ENCODE measurements around the gene C1GALT1.
A peak's percentile ranks its signal among the peaks of the same experiment; 100 is the strongest.
"Not testable (repeated sequence)": the region's sequence is repeated elsewhere in the genome, so short reads cannot be mapped to it uniquely, and the experiment has no call there.

The C1GALT1 gene

GRCh38 chr7:7173956-7174632 is 8.2 kb upstream of the C1GALT1 start:
- DNase-seq = no peak

GRCh38 chr7:7175075-7175695 is 7.2 kb upstream of the C1GALT1 start:
- DNase-seq = no peak

GRCh38 chr7:7176406-7177043 is 5.8 kb upstream of the C1GALT1 start:
- DNase-seq = peak; percentile 88

- peak; percentile 84 for DNase-seq
These were observed 5.3 kb upstream of the C1GALT1 start for GRCh38 chr7:7177044-7177517.

GRCh38 chr7:7178081-7178480 is 4.3 kb upstream of the C1GALT1 start:
- no peak for DNase-seq

- DNase-seq = peak; percentile 12
These were observed 3.4 kb upstream of the C1GALT1 start for GRCh38 chr7:7178906-7179305.

- DNase-seq = no peak
These were observed 1.5 kb upstream of the C1GALT1 start for GRCh38 chr7:7180725-7181449.

- DNase-seq = no peak
These were observed 707 bp upstream of the C1GALT1 start for GRCh38 chr7:7181519-7182155.

GRCh38 chr7:7183061-7183837 is 905 bp downstream of the C1GALT1 start:
- peak; percentile 23 for DNase-seq

GRCh38 chr7:7183838-7184463 is 1.6 kb downstream of the C1GALT1 start:
- peak; percentile 25 for DNase-seq

- DNase-seq = no peak
These were observed 3.1 kb downstream of the C1GALT1 start for GRCh38 chr7:7185371-7185989.

GRCh38 chr7:7188091-7188490 is 5.7 kb downstream of the C1GALT1 start:
- DNase-seq = no peak

GRCh38 chr7:7188742-7189141 is 6.4 kb downstream of the C1GALT1 start:
- DNase-seq = no peak

GRCh38 chr7:7190142-7190541 is 7.8 kb downstream of the C1GALT1 start:
- peak; percentile 79 for DNase-seq

- DNase-seq = no peak
These were observed 8.8 kb downstream of the C1GALT1 start for GRCh38 chr7:7191137-7191536.

- DNase-seq = not testable (repeated sequence)
These were observed 10.7 kb downstream of the C1GALT1 start for GRCh38 chr7:7192798-7193788.

GRCh38 chr7:7199592-7199991 is 17.2 kb downstream of the C1GALT1 start:
- DNase-seq = not testable (repeated sequence)

GRCh38 chr7:7200255-7200654 is 17.9 kb downstream of the C1GALT1 start:
- DNase-seq = not testable (repeated sequence)

- no peak for DNase-seq
These were observed 19.4 kb downstream of the C1GALT1 start for GRCh38 chr7:7201578-7202374.

All from fibroblast of skin of right biceps (primary cell).